Ishikawa (cell line): ENCODE results near the gene CASTOR2.

Experiments used
- CEBPB ChIP-seq: IDR thresholded peaks from 2 replicates; pipeline ENCODE4 v1.6.1; 2012
- CREB1 ChIP-seq: IDR thresholded peaks from 2 replicates; pipeline ENCODE4 v1.6.1; 2012; ENCODE audit warnings: low read depth
- FOXM1 ChIP-seq: IDR thresholded peaks from 2 replicates; pipeline ENCODE4 v1.6.1; 2012; ENCODE audit warnings: low read depth, borderline replicate concordance
- MAX ChIP-seq: IDR thresholded peaks from 2 replicates; pipeline ENCODE4 v1.6.1; 2012
- NFIC ChIP-seq: IDR thresholded peaks from 2 replicates; pipeline ENCODE4 v1.6.1; 2012
- RAD21 ChIP-seq: IDR thresholded peaks from 2 replicates; pipeline ENCODE4 v1.6.1; 2012; ENCODE audit warnings: low read depth
- REST ChIP-seq: IDR thresholded peaks from 2 replicates; pipeline ENCODE4 v1.6.1; 2012; ENCODE audit warnings: low read depth, mild to moderate bottlenecking
- TAF1 ChIP-seq: IDR thresholded peaks from 2 replicates; pipeline ENCODE4 v1.6.1; 2012; ENCODE audit warnings: low read depth, mild to moderate bottlenecking
- TCF12 ChIP-seq: IDR thresholded peaks from 2 replicates; pipeline ENCODE4 v1.6.1; 2012; ENCODE audit warnings: low read depth
- YY1 ChIP-seq: IDR thresholded peaks from 2 replicates; pipeline ENCODE4 v1.6.1; 2012; ENCODE audit warnings: low read depth

GRCh38 chr7:75040512-75040911, 76.0 kb downstream of the CASTOR2 start:
- TF ChIP-seq REST (no peak), RAD21 (no peak), NFIC (no peak), FOXM1 (no peak), TAF1 (no peak), CREB1 (no peak), YY1 (no peak), CEBPB (no peak), MAX (no peak), TCF12 (no peak)
